ENCODE results near the gene APBB3.

DNA sequence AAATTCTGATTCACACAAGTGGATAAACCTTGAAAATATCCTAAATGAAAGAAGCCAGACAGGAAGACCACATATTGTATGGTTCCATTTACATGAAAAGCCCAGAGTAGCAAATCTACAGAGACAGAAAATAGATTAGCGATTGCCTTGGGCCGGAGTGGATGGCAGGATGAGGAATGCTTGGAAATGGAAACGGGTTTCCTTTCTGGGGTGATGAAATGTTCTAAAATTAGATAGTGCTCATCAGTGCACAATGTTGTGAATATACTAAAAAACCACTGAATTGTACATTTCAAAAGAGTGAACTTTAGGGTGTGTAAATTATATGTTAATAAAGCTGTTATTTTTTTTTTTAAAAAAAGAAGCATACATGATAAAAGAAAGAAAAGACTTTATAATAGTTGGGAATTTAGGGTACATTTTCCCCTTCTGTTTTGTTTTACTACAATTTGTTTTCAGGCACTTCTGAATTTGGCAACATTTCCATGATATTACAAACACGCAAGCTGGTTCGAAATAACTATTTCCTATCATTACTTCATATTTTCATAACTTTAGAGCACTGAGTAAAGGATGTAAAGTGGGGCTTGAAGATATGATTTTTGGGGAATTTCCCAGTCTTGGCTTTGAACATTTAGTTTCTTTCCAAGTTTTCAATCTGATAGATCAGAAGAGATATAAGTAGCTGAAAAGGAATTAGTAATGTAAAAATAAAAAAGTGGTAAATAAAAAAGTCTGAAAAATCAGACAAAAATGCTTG, 24.1 kb upstream of the APBB3 start:
- TF ChIP-seq, protein P1, sequence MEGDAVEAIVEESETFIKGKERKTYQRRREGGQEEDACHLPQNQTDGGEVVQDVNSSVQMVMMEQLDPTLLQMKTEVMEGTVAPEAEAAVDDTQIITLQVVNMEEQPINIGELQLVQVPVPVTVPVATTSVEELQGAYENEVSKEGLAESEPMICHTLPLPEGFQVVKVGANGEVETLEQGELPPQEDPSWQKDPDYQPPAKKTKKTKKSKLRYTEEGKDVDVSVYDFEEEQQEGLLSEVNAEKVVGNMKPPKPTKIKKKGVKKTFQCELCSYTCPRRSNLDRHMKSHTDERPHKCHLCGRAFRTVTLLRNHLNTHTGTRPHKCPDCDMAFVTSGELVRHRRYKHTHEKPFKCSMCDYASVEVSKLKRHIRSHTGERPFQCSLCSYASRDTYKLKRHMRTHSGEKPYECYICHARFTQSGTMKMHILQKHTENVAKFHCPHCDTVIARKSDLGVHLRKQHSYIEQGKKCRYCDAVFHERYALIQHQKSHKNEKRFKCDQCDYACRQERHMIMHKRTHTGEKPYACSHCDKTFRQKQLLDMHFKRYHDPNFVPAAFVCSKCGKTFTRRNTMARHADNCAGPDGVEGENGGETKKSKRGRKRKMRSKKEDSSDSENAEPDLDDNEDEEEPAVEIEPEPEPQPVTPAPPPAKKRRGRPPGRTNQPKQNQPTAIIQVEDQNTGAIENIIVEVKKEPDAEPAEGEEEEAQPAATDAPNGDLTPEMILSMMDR (IDR thresholded peaks at IDR 0.05) = no peak
- TF ChIP-seq EP300 (IDR thresholded peaks at IDR 0.05) = peak in 1 of 2 donors; percentile 23

Measured in tibial nerve (tissue), 4 donors.